H1 (cell line): ENCODE data around the gene OR56A3. TPM values are rescaled to one million over a fixed set of nuclear protein-coding genes. Genes with fewer than 3 reads are reported as not detected.

ENCODE experiments used
- CTCF ChIA-PET: fragments of 300-600 bp; sonication (Branson Sonifier 250); formaldehyde crosslinking; loops from one replicate; lab custom pipeline; 2021; ENCODE audit not compliant: partially characterized antibody; lab: Charles Lee
- POLR2A ChIA-PET: fragments of 300-600 bp; sonication (Branson Sonifier 250); formaldehyde crosslinking; loops from one replicate; lab custom pipeline; 2021; ENCODE audit warnings: inconsistent platforms; ENCODE audit not compliant: partially characterized antibody; lab: Charles Lee
- DNase-seq, 2 experiments: peaks; one replicate each; pipeline versions ENCODE4 v3.0.0 to v3.0.0-alpha.2; 2010 to 2022; ENCODE audit warnings: low spot score in 2 of 2, low read depth in 1 of 2, mixed read lengths in 1 of 2
- FAIRE-seq: peaks from 2 replicates; lab custom pipeline; 2011; peaks lifted over from hg19 to GRCh38; lab: Jason Lieb, UNC
- H2AFZ ChIP-seq: 2 replicates; pipeline ENCODE4 v1.8.1; 2012; ENCODE audit warnings: low read length, inconsistent platforms
- H2AK5ac ChIP-seq: 2 replicates; pipeline ENCODE4 v1.6.1; 2013; ENCODE audit warnings: low read depth, low read length
- H2BK120ac ChIP-seq: replicated peaks from 2 replicates; pipeline ENCODE3; 2013; ENCODE audit warnings: low read depth, low read length, inconsistent platforms
- H2BK12ac ChIP-seq: 2 replicates; pipeline ENCODE4 v1.6.1; 2013; ENCODE audit warnings: low read depth, low read length
- H2BK15ac ChIP-seq: 2 replicates; pipeline ENCODE4 v1.6.1; 2013; ENCODE audit warnings: low read length
- H2BK20ac ChIP-seq: 2 replicates; pipeline ENCODE4 v1.6.1; 2013; ENCODE audit warnings: low read length
- H2BK5ac ChIP-seq: 2 replicates; pipeline ENCODE4 v1.6.1; 2013; ENCODE audit warnings: low read depth, low read length
- H3K14ac ChIP-seq: 2 replicates; pipeline ENCODE4 v1.6.1; 2013; ENCODE audit warnings: inconsistent platforms; ENCODE audit not compliant: insufficient read length
- H3K18ac ChIP-seq: 2 replicates; pipeline ENCODE4 v1.6.1; 2013; ENCODE audit warnings: low read length; ENCODE audit errors: extremely low read depth
- H3K23ac ChIP-seq: 2 replicates; pipeline ENCODE4 v1.6.1; 2013; ENCODE audit warnings: inconsistent platforms; ENCODE audit not compliant: insufficient read length
- H3K23me2 ChIP-seq: 2 replicates; pipeline ENCODE4 v1.6.1; 2013; ENCODE audit warnings: low read depth, low read length
- H3K27ac ChIP-seq: 2 replicates; pipeline ENCODE4 v1.6.1; 2011; ENCODE audit warnings: low read depth, low read length, inconsistent platforms
- H3K27me3 ChIP-seq, 4 experiments: replicated peaks in 1 of 4; 1 replicate in 1 of 4; 2 replicates in 3 of 4; pipeline versions ENCODE4 v1.6.1 to v1.8.1; 2011 to 2013; ENCODE audit warnings: low read length in 3 of 4, mild to moderate bottlenecking in 3 of 4, inconsistent platforms in 2 of 4, mixed read lengths in 2 of 4, moderate library complexity in 1 of 4; ENCODE audit not compliant: control insufficient read depth in 3 of 4, insufficient read depth in 3 of 4; ENCODE audit errors: extremely low read depth in 1 of 4
- H3K36me3 ChIP-seq, 4 experiments: 2 replicates each; pipeline versions ENCODE4 v1.6.1 to v1.8.1; 2011 to 2013; ENCODE audit warnings: mild to moderate bottlenecking in 4 of 4, low read length in 3 of 4, moderate library complexity in 2 of 4, control low read depth in 1 of 4, inconsistent platforms in 1 of 4; ENCODE audit not compliant: insufficient read depth in 4 of 4, control insufficient read depth in 2 of 4
- H3K4ac ChIP-seq: replicated peaks from 2 replicates; pipeline ENCODE3; 2013; ENCODE audit warnings: low read length, low read depth, mixed read lengths, inconsistent platforms; ENCODE audit not compliant: insufficient read length
- H3K4me1 ChIP-seq, 4 experiments: replicated peaks in 1 of 4; 1 replicate in 1 of 4; 2 replicates in 3 of 4; pipeline versions ENCODE4 v1.6.1 to v1.8.1; 2011 to 2013; ENCODE audit warnings: low read length in 3 of 4, inconsistent platforms in 2 of 4, mixed read lengths in 1 of 4; ENCODE audit not compliant: insufficient read depth in 4 of 4, control insufficient read depth in 3 of 4
- H3K4me2 ChIP-seq, 2 experiments: 2 replicates each; pipeline versions ENCODE4 v1.6.1 to v1.8.1; 2011 to 2013; ENCODE audit warnings: low read depth in 2 of 2, low read length in 2 of 2, control low read depth in 1 of 2, inconsistent platforms in 1 of 2, mild to moderate bottlenecking in 1 of 2; ENCODE audit not compliant: insufficient read depth in 1 of 2
- H3K4me3 ChIP-seq, 4 experiments: fragments of 200-600, 300-600 bp in 1 of 4; sonication (generic), shearing (Covaris generic), sonication (Bioruptor Twin) in 1 of 4; 2 replicates each; pipeline versions ENCODE4 v1.5.1 to v1.8.1; 2011 to 2016; ENCODE audit warnings: low read length in 4 of 4, low read depth in 3 of 4, control low read depth in 2 of 4, inconsistent platforms in 2 of 4, mild to moderate bottlenecking in 2 of 4, mixed read lengths in 1 of 4, moderate library complexity in 1 of 4; ENCODE audit not compliant: insufficient read depth in 2 of 4; ENCODE audit errors: extremely low read depth in 1 of 4
- H3K56ac ChIP-seq: replicated peaks from 2 replicates; pipeline ENCODE3; 2013; ENCODE audit warnings: low read depth, mild to moderate bottlenecking, mixed read lengths, low read length, inconsistent platforms; ENCODE audit not compliant: insufficient read length
- H3K79me1 ChIP-seq: 2 replicates; pipeline ENCODE4 v1.6.1; 2013; ENCODE audit warnings: low read depth, low read length, control low read depth
- H3K79me2 ChIP-seq, 2 experiments: 2 replicates each; pipeline versions ENCODE4 v1.6.1 to v1.8.1; 2012 to 2013; ENCODE audit warnings: low read length in 2 of 2, mild to moderate bottlenecking in 2 of 2, inconsistent platforms in 1 of 2; ENCODE audit not compliant: insufficient read depth in 2 of 2, control insufficient read depth in 1 of 2
- H3K9ac ChIP-seq, 4 experiments: replicated peaks in 1 of 4; 1 replicate in 1 of 4; 2 replicates in 3 of 4; pipeline versions ENCODE4 v1.6.1 to v1.8.1; 2011 to 2013; ENCODE audit warnings: low read depth in 3 of 4, low read length in 3 of 4, control low read depth in 2 of 4, mild to moderate bottlenecking in 2 of 4, moderate library complexity in 2 of 4, inconsistent platforms in 1 of 4; ENCODE audit errors: extremely low read depth in 1 of 4
- H3K9me3 ChIP-seq, 2 experiments: 2 replicates each; pipeline versions ENCODE4 v1.6.1 to v1.8.1; 2012 to 2013; ENCODE audit warnings: mild to moderate bottlenecking in 2 of 2, moderate library complexity in 2 of 2, control low read depth in 1 of 2, inconsistent platforms in 1 of 2, low read depth in 1 of 2, low read length in 1 of 2, mixed read lengths in 1 of 2; ENCODE audit not compliant: insufficient read depth in 2 of 2
- H4K20me1 ChIP-seq, 2 experiments: replicated peaks in 1 of 2; 2 replicates each; pipeline versions ENCODE3 to v1.8.1; 2011 to 2013; ENCODE audit warnings: inconsistent platforms in 2 of 2, low read length in 2 of 2, mild to moderate bottlenecking in 1 of 2; ENCODE audit not compliant: insufficient read depth in 2 of 2, control insufficient read depth in 1 of 2
- H4K5ac ChIP-seq: 2 replicates; pipeline ENCODE4 v1.6.1; 2013; ENCODE audit warnings: low read length, low read depth, mixed read lengths, inconsistent platforms; ENCODE audit not compliant: insufficient read length
- H4K8ac ChIP-seq: 2 replicates; pipeline ENCODE4 v1.8.0; 2013; ENCODE audit warnings: mild to moderate bottlenecking, moderate library complexity, low read length, inconsistent platforms; ENCODE audit not compliant: insufficient read depth; ENCODE audit errors: extremely low read depth
- H4K91ac ChIP-seq: replicated peaks from 2 replicates; pipeline ENCODE3; 2013; ENCODE audit warnings: low read length, mixed read lengths, inconsistent platforms; ENCODE audit not compliant: insufficient read length
- BCL11A ChIP-seq, 2 experiments: IDR thresholded peaks; one replicate each; pipeline ENCODE4 v1.6.1; 2011; ENCODE audit warnings: low read depth in 2 of 2, low read length in 2 of 2, mild to moderate bottlenecking in 2 of 2
- EP300 ChIP-seq, 2 experiments: IDR thresholded peaks; 1 replicate in 1 of 2; 2 replicates in 1 of 2; pipeline ENCODE4 v1.6.1; 2011 to 2012; ENCODE audit warnings: low read depth in 2 of 2, low read length in 2 of 2, mild to moderate bottlenecking in 2 of 2, borderline replicate concordance in 1 of 2, inconsistent platforms in 1 of 2, moderate library complexity in 1 of 2
- EZH2 ChIP-seq: fragments of 200-600 bp; sonication (generic); IDR thresholded peaks from 2 replicates; pipeline ENCODE4 v1.7.1; 2012; ENCODE audit warnings: low read depth, mild to moderate bottlenecking, moderate library complexity, low read length, inconsistent platforms; ENCODE audit not compliant: severe bottlenecking
- GABPA ChIP-seq: IDR thresholded peaks from 2 replicates; pipeline ENCODE4 v1.6.1; 2011; ENCODE audit warnings: mild to moderate bottlenecking, low read length, moderate library complexity, borderline replicate concordance; ENCODE audit not compliant: insufficient read depth
- RBBP5 ChIP-seq: IDR thresholded peaks from 2 replicates; pipeline ENCODE4 v1.7.1; 2012; ENCODE audit warnings: low read depth, mild to moderate bottlenecking, inconsistent platforms, low read length, moderate library complexity, borderline replicate concordance
- RFX5 ChIP-seq: IDR thresholded peaks from 2 replicates; pipeline ENCODE4 v1.6.1; 2011; ENCODE audit warnings: low read depth, low read length, improper control_type of control experiment, borderline replicate concordance
- RXRA ChIP-seq: IDR thresholded peaks from 2 replicates; pipeline ENCODE4 v1.6.1; 2011; ENCODE audit warnings: low read depth, mild to moderate bottlenecking, low read length, moderate library complexity; ENCODE audit not compliant: insufficient read depth
- SAP30 ChIP-seq: fragments of 300-600 bp; sonication (generic); IDR thresholded peaks from 2 replicates; pipeline ENCODE4 v1.7.1; 2012; ENCODE audit warnings: low read length, moderate library complexity, mild to moderate bottlenecking, inconsistent platforms; ENCODE audit not compliant: insufficient read depth, insufficient replicate concordance
- SIX5 ChIP-seq: IDR thresholded peaks from 2 replicates; pipeline ENCODE4 v1.6.1; 2011; ENCODE audit warnings: mild to moderate bottlenecking, low read depth, low read length
- TCF12 ChIP-seq: IDR thresholded peaks from 2 replicates; pipeline ENCODE4 v1.6.1; 2011; ENCODE audit warnings: low read depth, mild to moderate bottlenecking, low read length
- ZNF274 ChIP-seq: IDR thresholded peaks from 2 replicates; pipeline ENCODE4 v1.7.0; 2012; ENCODE audit warnings: low read length, borderline replicate concordance; ENCODE audit errors: extremely low read depth
- WGBS, 2 experiments: shearing (Covaris generic) in 1 of 2; methylation state at CpG; one replicate each; pipeline versions ENCODE4 v1.1.6 to v1.1.7; 2013 to 2015; ENCODE audit warnings: low lambda C conversion rate in 2 of 2, mixed read lengths in 2 of 2, inconsistent platforms in 1 of 2, low coverage in 1 of 2, missing lambda C conversion rate in 1 of 2; ENCODE audit not compliant: insufficient replicate concordance in 2 of 2, insufficient coverage in 1 of 2, insufficient read length in 1 of 2; ENCODE audit errors: extremely low coverage in 1 of 2, missing lambda C conversion rate in 1 of 2; 5-methylcytosine and 5-hydroxymethylcytosine counted together
- polyA plus RNA-seq, 7 experiments: library from polyadenylated mRNA; depleted of rRNA in 3 of 7; stranded (reverse) in 5 of 7; unstranded in 2 of 7; fragments of >200 nt in 5 of 7; fragments of 200-250 nt in 2 of 7; gene quantifications; 1 replicate in 5 of 7; 2 replicates in 1 of 7; 4 replicates in 1 of 7; pipeline versions ENCODE4 v1.2.1 to v1.2.3, GENCODE V29; 2011 to 2013; ENCODE audit warnings: missing spikeins in 2 of 7, mixed read lengths in 2 of 7
- total RNA-seq: library from RNA; stranded (reverse); fragmentation: NEBNext Ultra II Directional; extraction: Animal tissue kit (Norgen Biotek cat#: 25700); gene quantifications from 2 replicates; pipeline ENCODE4 v1.2.1, GENCODE V29; 2021
- TF ChIP-seq, protein P1 (sequence below): IDR thresholded peaks from 2 replicates; pipeline ENCODE4 v1.6.1; 2012; ENCODE audit warnings: inconsistent platforms
- TF ChIP-seq, protein P2 (sequence below): IDR thresholded peaks from 2 replicates; pipeline ENCODE4 v1.6.1; 2011; ENCODE audit warnings: low read depth, mild to moderate bottlenecking, low read length; ENCODE audit not compliant: insufficient read depth

Gene OR56A3
- total and polyA plus RNA-seq, 2 of the 8 experiments (the other 6 are each of a cell fraction or from before 2014, with no cell fraction given): not detected

DNA sequence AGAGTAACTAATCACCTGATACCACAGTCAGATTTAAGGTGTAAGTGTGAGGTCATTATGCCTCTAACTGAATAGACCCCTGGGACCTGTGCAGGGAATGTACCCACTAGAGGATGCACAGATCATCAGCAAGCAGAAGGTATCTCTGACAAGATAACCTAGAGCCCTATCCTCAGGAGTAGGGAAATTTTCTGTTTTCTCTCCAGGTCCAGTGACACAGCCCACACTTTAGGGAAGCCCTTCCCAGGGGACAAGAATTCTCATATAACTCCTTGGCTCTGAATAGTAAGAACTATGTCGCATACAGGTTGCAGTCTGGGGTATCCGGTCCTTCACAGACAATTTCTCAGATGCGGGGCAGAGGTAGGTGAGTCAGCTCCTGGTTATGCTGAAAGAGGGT, 49.1 kb upstream of the OR56A3 start, which contains the start of gene OR52E5:
Gene OR52E5 (plus strand): TSS at position 301 of the 400 bp plus-strand sequence. CDS start 7,569 bp downstream, outside the sequence.
- POLR2A ChIA-PET: no interaction called here
- no peak for TF ChIP-seq RXRA
- TF ChIP-seq SIX5: no peak
- no peak for TF ChIP-seq SAP30
- TF ChIP-seq BCL11A (IDR thresholded peaks at IDR 0.05; ENCODE audit: low read depth in 2 of 2, low read length in 2 of 2): no peak
- TF ChIP-seq, protein P1, sequence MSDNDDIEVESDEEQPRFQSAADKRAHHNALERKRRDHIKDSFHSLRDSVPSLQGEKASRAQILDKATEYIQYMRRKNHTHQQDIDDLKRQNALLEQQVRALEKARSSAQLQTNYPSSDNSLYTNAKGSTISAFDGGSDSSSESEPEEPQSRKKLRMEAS: no peak
- TF ChIP-seq GABPA: no peak
- no peak for TF ChIP-seq TCF12
- TF ChIP-seq EP300 (IDR thresholded peaks at IDR 0.05; ENCODE audit: borderline replicate concordance in 1 of 2, low read depth in 2 of 2, low read length in 2 of 2): no peak
- TF ChIP-seq RFX5: no peak
- TF ChIP-seq, protein P2, sequence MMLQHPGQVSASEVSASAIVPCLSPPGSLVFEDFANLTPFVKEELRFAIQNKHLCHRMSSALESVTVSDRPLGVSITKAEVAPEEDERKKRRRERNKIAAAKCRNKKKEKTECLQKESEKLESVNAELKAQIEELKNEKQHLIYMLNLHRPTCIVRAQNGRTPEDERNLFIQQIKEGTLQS: no peak
- no peak for TF ChIP-seq RBBP5
- TF ChIP-seq ZNF274: no peak
- no peak for TF ChIP-seq EZH2

More for the DNA sequence above, 49.1 kb upstream of the OR56A3 start, which contains the start of gene OR52E5:
- Histone ChIP-seq H3K27ac (no peak within 1 kb of the TSS), H2AK5ac (no peak within 1 kb of the TSS), H4K91ac (no peak within 1 kb of the TSS), H3K79me2 (no peaks in the 10 kb centered on the region), H3K14ac (no peak within 1 kb of the TSS), H3K36me3 (no peaks in the 10 kb centered on the region), H3K18ac (no peak within 1 kb of the TSS), H2BK20ac (no peak within 1 kb of the TSS), H4K5ac (no peak within 1 kb of the TSS), H3K27me3 (no peaks in the 10 kb centered on the region), H3K4me3 (no peak within 1 kb of the TSS), H3K23me2 (no peaks in the 10 kb centered on the region), H4K8ac (no peak within 1 kb of the TSS), H2BK5ac (no peak within 1 kb of the TSS), H2BK120ac (no peak within 1 kb of the TSS), H2BK15ac (no peak within 1 kb of the TSS), H3K4me1 (no peaks in the 10 kb centered on the region), H3K23ac (no peak within 1 kb of the TSS), H3K9ac (no peak within 1 kb of the TSS), H3K56ac (no peak within 1 kb of the TSS), H3K4me2 (no peak within 1 kb of the TSS), H3K79me1 (no peaks in the 10 kb centered on the region), H3K9me3 (no peaks in the 10 kb centered on the region), H2BK12ac (no peak within 1 kb of the TSS), H2AFZ (no peak within 1 kb of the TSS), H4K20me1 (no peaks in the 10 kb centered on the region), H3K4ac (no peak within 1 kb of the TSS)
- 89% methylated on average over 3 of the region's 3 CpGs; no CpG with 5 or more reads in 1 of the 2 experiments for WGBS, 2 experiments
- FAIRE-seq (no peak), DNase-seq (no peak)
- CTCF ChIA-PET: interaction anchor here (0.7 kb wide), 2 partner anchors 10 to 15 kb away, joined by 3 read pairs; no protein-coding TSS in a partner anchor
